Measurements from ENCODE around the gene ZNF236. TPM values are rescaled to one million over a fixed set of nuclear protein-coding genes. Genes with fewer than 3 reads are reported as not detected.

Gene ZNF236
- total RNA-seq, 2 experiments from 2014 or later, result 6.6 to 16.1 TPM

DNA sequence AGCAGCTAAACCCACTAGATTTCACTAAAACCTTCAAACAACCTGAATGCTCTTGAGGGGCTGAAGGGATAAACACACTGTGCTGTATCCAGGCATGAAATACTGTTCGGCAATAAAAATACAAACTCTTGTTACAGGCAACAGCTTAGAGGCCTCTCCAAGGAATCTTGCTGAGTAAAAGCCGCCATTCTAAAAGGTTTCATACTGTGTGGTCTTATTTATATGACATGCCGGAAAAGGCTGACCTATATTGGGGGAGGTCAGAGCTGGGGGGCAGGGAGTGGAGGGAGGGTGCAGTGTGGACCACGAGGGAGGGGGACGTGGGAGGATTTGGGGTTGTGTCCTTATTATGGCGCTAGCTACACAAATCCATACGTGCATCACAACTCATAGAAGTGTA is 174.1 kb downstream of the ZNF236 start:
- no peaks in the 10 kb centered on the region for H3K79me2 ChIP-seq (ENCODE audit: insufficient read depth, low read depth, low read length)
- BruUV-seq (replicated peaks), result no TSS peak
- no peak overlapping the region for H3K4me3 ChIP-seq (ENCODE audit: low read depth, low read length, poor library complexity, severe bottlenecking)
- no peaks in the 10 kb centered on the region for H4K20me1 ChIP-seq (ENCODE audit: insufficient read depth, low read length)
- no peak for DNase-seq (ENCODE audit: low spot score)
- peaks cover 7% of the 10 kb centered on the region for H3K4me1 ChIP-seq (ENCODE audit: insufficient read depth, low read length, poor library complexity, severe bottlenecking)
- ChIA-PET CTCF (ENCODE audit: unreplicated experiment) (no interaction called here), POLR2A (no interaction called here)
- no peak for TF ChIP-seq EZH2phosphoT487 (IDR thresholded peaks at IDR 0.05; ENCODE audit: borderline replicate concordance, low read depth, low read length)
- TF ChIP-seq, protein P1, sequence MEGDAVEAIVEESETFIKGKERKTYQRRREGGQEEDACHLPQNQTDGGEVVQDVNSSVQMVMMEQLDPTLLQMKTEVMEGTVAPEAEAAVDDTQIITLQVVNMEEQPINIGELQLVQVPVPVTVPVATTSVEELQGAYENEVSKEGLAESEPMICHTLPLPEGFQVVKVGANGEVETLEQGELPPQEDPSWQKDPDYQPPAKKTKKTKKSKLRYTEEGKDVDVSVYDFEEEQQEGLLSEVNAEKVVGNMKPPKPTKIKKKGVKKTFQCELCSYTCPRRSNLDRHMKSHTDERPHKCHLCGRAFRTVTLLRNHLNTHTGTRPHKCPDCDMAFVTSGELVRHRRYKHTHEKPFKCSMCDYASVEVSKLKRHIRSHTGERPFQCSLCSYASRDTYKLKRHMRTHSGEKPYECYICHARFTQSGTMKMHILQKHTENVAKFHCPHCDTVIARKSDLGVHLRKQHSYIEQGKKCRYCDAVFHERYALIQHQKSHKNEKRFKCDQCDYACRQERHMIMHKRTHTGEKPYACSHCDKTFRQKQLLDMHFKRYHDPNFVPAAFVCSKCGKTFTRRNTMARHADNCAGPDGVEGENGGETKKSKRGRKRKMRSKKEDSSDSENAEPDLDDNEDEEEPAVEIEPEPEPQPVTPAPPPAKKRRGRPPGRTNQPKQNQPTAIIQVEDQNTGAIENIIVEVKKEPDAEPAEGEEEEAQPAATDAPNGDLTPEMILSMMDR (conservative IDR thresholded peaks at IDR 0.05; ENCODE audit: low read length), result no peak
- intact Hi-C loops (cut with micrococcal nuclease; ENCODE audit: unreplicated experiment), result no loop called here
- no peaks in the 10 kb centered on the region for H3K36me3 ChIP-seq (ENCODE audit: insufficient read depth, low read length)
- no peaks in the 10 kb centered on the region for H3K9me3 ChIP-seq (ENCODE audit: low read length)
- no peak overlapping the region for H2AFZ ChIP-seq (ENCODE audit: low read length)
- no peak overlapping the region for H3K27ac ChIP-seq (ENCODE audit: low read depth, low read length, poor library complexity, severe bottlenecking)
- no peak overlapping the region for H3K4me2 ChIP-seq (ENCODE audit: low read length)
- H3K9me2 ChIP-seq (ENCODE audit: insufficient read depth, low read length), result no peaks in the 10 kb centered on the region

DNA sequence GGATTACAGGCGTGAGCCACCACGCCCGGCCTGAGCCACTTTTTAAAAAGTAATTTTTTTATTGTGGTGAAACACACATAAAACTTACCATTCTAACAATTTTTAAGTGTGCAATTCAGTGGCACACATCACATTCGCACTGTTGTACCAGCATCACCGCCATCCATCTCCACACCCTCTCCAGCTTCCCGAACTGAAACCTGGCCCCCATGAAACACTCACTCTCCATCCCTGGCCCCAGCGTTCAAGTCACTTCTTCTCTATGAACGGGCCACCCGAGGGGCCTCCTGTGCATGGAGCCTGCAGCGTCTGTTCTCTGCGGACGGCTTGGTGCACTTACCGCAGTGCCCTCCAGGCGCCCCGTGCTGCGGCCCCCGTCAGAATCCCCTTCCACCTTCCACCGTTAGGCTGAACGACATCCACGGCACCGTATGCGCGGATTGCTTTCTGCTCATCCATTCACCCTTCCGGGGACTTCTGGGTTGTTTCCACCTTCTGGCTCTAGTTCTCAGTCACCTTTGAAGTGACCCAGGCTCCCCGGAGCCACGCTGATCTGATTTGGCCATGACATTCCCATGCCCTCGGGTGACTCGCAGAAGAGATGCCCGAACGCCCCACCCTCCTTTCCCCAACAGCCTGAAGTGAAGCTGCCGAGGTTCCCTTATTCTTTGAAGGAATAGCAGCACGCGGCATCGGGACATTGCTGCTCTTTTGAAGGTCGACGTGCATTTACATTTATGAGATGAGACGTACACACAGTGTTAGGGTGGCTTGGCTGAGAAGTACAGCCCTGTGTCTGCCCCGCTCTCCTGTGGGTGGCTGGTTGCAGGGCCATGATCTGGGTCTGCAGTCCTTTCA is 175.8 kb downstream of the ZNF236 start:
- H3K4me2 ChIP-seq (ENCODE audit: low read length), result no peak overlapping the region
- intact Hi-C loops (cut with micrococcal nuclease; ENCODE audit: unreplicated experiment), result no loop called here
- ChIA-PET CTCF (ENCODE audit: unreplicated experiment) (no interaction called here), POLR2A (no interaction called here)
- H2AFZ ChIP-seq (ENCODE audit: low read length), result no peak overlapping the region
- no peak overlapping the region for H3K27ac ChIP-seq (ENCODE audit: low read depth, low read length, poor library complexity, severe bottlenecking)
- no TSS peak for BruUV-seq (replicated peaks)
- H4K20me1 ChIP-seq (ENCODE audit: insufficient read depth, low read length), result no peaks in the 10 kb centered on the region
- no peaks in the 10 kb centered on the region for H3K79me2 ChIP-seq (ENCODE audit: insufficient read depth, low read depth, low read length)
- no peaks in the 10 kb centered on the region for H3K9me3 ChIP-seq (ENCODE audit: low read length)
- peaks cover 7% of the 10 kb centered on the region for H3K4me1 ChIP-seq (ENCODE audit: insufficient read depth, low read length, poor library complexity, severe bottlenecking)
- DNase-seq (ENCODE audit: low spot score), result no peak
- no peaks in the 10 kb centered on the region for H3K36me3 ChIP-seq (ENCODE audit: insufficient read depth, low read length)
- no peak overlapping the region for H3K4me3 ChIP-seq (ENCODE audit: low read depth, low read length, poor library complexity, severe bottlenecking)
- TF ChIP-seq EZH2phosphoT487 (IDR thresholded peaks at IDR 0.05; ENCODE audit: borderline replicate concordance, low read depth, low read length), result no peak
- TF ChIP-seq, protein P1 (conservative IDR thresholded peaks at IDR 0.05; ENCODE audit: low read length), result no peak
- H3K9me2 ChIP-seq (ENCODE audit: insufficient read depth, low read length), result no peaks in the 10 kb centered on the region

DNA sequence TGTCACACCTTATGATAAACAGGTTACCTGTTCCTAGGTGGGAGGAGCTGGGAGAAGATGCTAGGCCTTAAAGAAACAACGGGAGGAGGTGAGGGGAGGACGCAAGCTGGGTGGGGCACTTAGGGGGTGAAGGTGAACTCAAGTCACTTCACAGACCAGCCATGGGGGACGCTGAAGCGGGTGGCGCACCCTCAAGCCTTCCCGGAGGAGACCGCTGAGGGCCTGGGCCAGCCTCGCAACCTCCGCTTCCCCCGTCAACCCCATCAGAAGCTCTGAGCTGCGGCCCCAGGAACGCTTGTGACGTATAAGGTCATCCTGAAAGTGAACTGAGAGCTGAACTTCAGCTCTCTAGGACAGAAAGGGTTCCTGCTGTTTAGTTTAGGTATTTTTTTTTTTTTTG is 176.7 kb downstream of the ZNF236 start:
- Histone ChIP-seq H3K4me1 (ENCODE audit: insufficient read depth, low read length, poor library complexity, severe bottlenecking) (peaks cover 7% of the 10 kb centered on the region), H3K9me2 (ENCODE audit: insufficient read depth, low read length) (no peaks in the 10 kb centered on the region), H3K79me2 (ENCODE audit: insufficient read depth, low read depth, low read length) (no peaks in the 10 kb centered on the region), H3K27ac (ENCODE audit: low read depth, low read length, poor library complexity, severe bottlenecking) (no peak overlapping the region), H3K4me2 (ENCODE audit: low read length) (no peak overlapping the region), H3K36me3 (ENCODE audit: insufficient read depth, low read length) (no peaks in the 10 kb centered on the region), H2AFZ (ENCODE audit: low read length) (no peak overlapping the region), H4K20me1 (ENCODE audit: insufficient read depth, low read length) (no peaks in the 10 kb centered on the region), H3K9me3 (ENCODE audit: low read length) (no peaks in the 10 kb centered on the region), H3K4me3 (ENCODE audit: low read depth, low read length, poor library complexity, severe bottlenecking) (no peak overlapping the region)
- ChIA-PET CTCF (ENCODE audit: unreplicated experiment) (no interaction called here), POLR2A (no interaction called here)
- no peak for TF ChIP-seq EZH2phosphoT487 (IDR thresholded peaks at IDR 0.05; ENCODE audit: borderline replicate concordance, low read depth, low read length)
- TF ChIP-seq, protein P1 (conservative IDR thresholded peaks at IDR 0.05; ENCODE audit: low read length), result no peak
- intact Hi-C loops (cut with micrococcal nuclease; ENCODE audit: unreplicated experiment), result no loop called here
- DNase-seq (ENCODE audit: low spot score), result no peak
- no TSS peak for BruUV-seq (replicated peaks)
